ENCODE results near the gene USP34.
"Not testable (repeated sequence)": the region's sequence is repeated elsewhere in the genome, so short reads cannot be mapped to it uniquely, and the experiment has no call there.

The USP34 gene

GRCh38 chr2:61420991-61421544, 49.8 kb downstream of the USP34 start:
- DNase-seq, result no peak

GRCh38 chr2:61419570-61419969, 51.3 kb downstream of the USP34 start:
- no peak for DNase-seq

- DNase-seq, result no peak
Observed at GRCh38 chr2:61419129-61419528, 51.8 kb downstream of the USP34 start.

- no peak for DNase-seq
Observed at GRCh38 chr2:61416871-61417645, 53.8 kb downstream of the USP34 start.

GRCh38 chr2:61415265-61415664, 55.6 kb downstream of the USP34 start:
- no peak for DNase-seq

GRCh38 chr2:61414674-61415073, 56.2 kb downstream of the USP34 start:
- DNase-seq, result no peak

- no peak for DNase-seq
Observed at GRCh38 chr2:61411109-61411508, 59.8 kb downstream of the USP34 start.

- DNase-seq, result no peak
Observed at GRCh38 chr2:61410185-61410584, 60.7 kb downstream of the USP34 start.

GRCh38 chr2:61405813-61406212, 65.1 kb downstream of the USP34 start:
- DNase-seq, result no peak

GRCh38 chr2:61404438-61404837, 66.4 kb downstream of the USP34 start:
- DNase-seq, result no peak

- no peak for DNase-seq
Observed at GRCh38 chr2:61398413-61398812, 72.5 kb downstream of the USP34 start.

- no peak for DNase-seq
Observed at GRCh38 chr2:61396005-61396404, 74.9 kb downstream of the USP34 start.

GRCh38 chr2:61387588-61387987, 83.3 kb downstream of the USP34 start:
- DNase-seq, result not testable (repeated sequence)

GRCh38 chr2:61380882-61381197, 90.0 kb downstream of the USP34 start:
- DNase-seq, result not testable (repeated sequence)

GRCh38 chr2:61380056-61380881, 90.6 kb downstream of the USP34 start:
- no peak for DNase-seq

GRCh38 chr2:61379521-61379920, 91.4 kb downstream of the USP34 start:
- DNase-seq, result no peak

GRCh38 chr2:61378281-61378680, 92.6 kb downstream of the USP34 start:
- no peak for DNase-seq

GRCh38 chr2:61377046-61377445, 93.8 kb downstream of the USP34 start:
- DNase-seq, result no peak

GRCh38 chr2:61376211-61376610, 94.7 kb downstream of the USP34 start:
- DNase-seq, result no peak

GRCh38 chr2:61371027-61371426, 99.9 kb downstream of the USP34 start:
- no peak for DNase-seq

- no peak for DNase-seq
Observed at GRCh38 chr2:61368687-61369665, 101.9 kb downstream of the USP34 start.

- DNase-seq, result no peak
Observed at GRCh38 chr2:61367177-61367576, 103.7 kb downstream of the USP34 start.

- no peak for DNase-seq
Observed at GRCh38 chr2:61363580-61363979, 107.3 kb downstream of the USP34 start.
